NCI-H748 (cell line): ENCODE results near the gene TUBA4B.

Experiments used
- DNase-seq: peaks from one replicate; lab custom pipeline; 2025; ENCODE audit not compliant: unreplicated experiment; lab: John Stamatoyannopoulos, UW

The TUBA4B gene

GRCh38 chr2:219218732-219219701, 34.0 kb upstream of the TUBA4B start, which contains the start of gene ABCB6:
ABCB6 (minus strand) TSS chr2:219218958; CDS start chr2:219218673, 285 bp downstream.
- DNase-seq, result peak; percentile 96

- no peak for DNase-seq
These were observed 33.1 kb upstream of the TUBA4B start for GRCh38 chr2:219219784-219220532.

- DNase-seq, result no peak
These were observed 32.2 kb upstream of the TUBA4B start for GRCh38 chr2:219220652-219221402.

GRCh38 chr2:219221957-219222518, 31.0 kb upstream of the TUBA4B start:
- DNase-seq, result no peak

- DNase-seq, result no peak
These were observed 29.0 kb upstream of the TUBA4B start for GRCh38 chr2:219223831-219224610.

- no peak for DNase-seq
These were observed 27.7 kb upstream of the TUBA4B start for GRCh38 chr2:219225350-219225749.

GRCh38 chr2:219228041-219228910, 24.8 kb upstream of the TUBA4B start:
- no peak for DNase-seq

- DNase-seq, result peak; percentile 42
These were observed 24.1 kb upstream of the TUBA4B start for GRCh38 chr2:219228911-219229304.

- peak; percentile 99 for DNase-seq
These were observed 23.6 kb upstream of the TUBA4B start, which contains the start of the genes ANKZF1 and ATG9A for GRCh38 chr2:219229305-219230058. ANKZF1 (plus strand) TSS chr2:219229806; CDS start chr2:219230258, 452 bp downstream. ATG9A (minus strand) TSS chr2:219229636; CDS start chr2:219228024, 1,612 bp downstream.

GRCh38 chr2:219230059-219230540, 22.9 kb upstream of the TUBA4B start:
- peak; percentile 61 for DNase-seq

GRCh38 chr2:219234331-219234730, 18.7 kb upstream of the TUBA4B start:
- no peak for DNase-seq

GRCh38 chr2:219243291-219243761, 9.7 kb upstream of the TUBA4B start:
- no peak for DNase-seq

GRCh38 chr2:219244789-219245147, 8.3 kb upstream of the TUBA4B start:
- no peak for DNase-seq

- peak; percentile 94 for DNase-seq
These were observed 7.7 kb upstream of the TUBA4B start, which contains the start of the genes GLB1L and STK16 for GRCh38 chr2:219245148-219245898. GLB1L (minus strand) TSS chr2:219245444; CDS start chr2:219243573, 1,871 bp downstream. STK16 (plus strand) TSS chr2:219245479; CDS start chr2:219246000, 521 bp downstream.

GRCh38 chr2:219245899-219246230, 7.2 kb upstream of the TUBA4B start:
- no peak for DNase-seq

- no peak for DNase-seq
These were observed 6.5 kb upstream of the TUBA4B start for GRCh38 chr2:219246559-219246958.
